IMR-90 (cell line): ENCODE data around the gene SERPINA6. TPM values are rescaled to one million over a fixed set of nuclear protein-coding genes. Genes with fewer than 3 reads are reported as not detected.

Experiments
- ATAC-seq: fragments of 200-7000 bp; cut with Tn5 transposase; 2 replicates; pipeline ENCODE4 v1.9.1; 2020; ENCODE audit warnings: low read depth, mild to moderate bottlenecking, moderate library complexity
- BruUV-seq: library from RNA; stranded (reverse); fragments of 400-500 nt; replicated peaks from 2 replicates; lab custom pipeline; 2021; lab: Mats Ljungman, UMichigan
- CTCF ChIA-PET: fragments of 300-600 bp; formaldehyde crosslinking; extraction: SDS; loops from one replicate; lab custom pipeline; 2021; ENCODE audit warnings: antibody characterized with exemption; lab: Yijun Ruan, JAX
- POLR2A ChIA-PET: fragments of 300-600 bp; sonication (Branson Sonifier 250); formaldehyde crosslinking; loops from one replicate; lab custom pipeline; 2022; ENCODE audit warnings: antibody characterized with exemption; ENCODE audit not compliant: unreplicated experiment; lab: Charles Lee
- DNase-seq: peaks from one replicate; pipeline ENCODE4 v3.0.0; 2013
- H2AFZ ChIP-seq: replicated peaks from 2 replicates; pipeline ENCODE3; 2013; ENCODE audit warnings: low read length, mild to moderate bottlenecking; ENCODE audit not compliant: poor library complexity
- H2AK5ac ChIP-seq: 2 replicates; pipeline ENCODE4 v1.6.1; 2013; ENCODE audit warnings: low read depth, low read length, inconsistent platforms
- H2AK9ac ChIP-seq: replicated peaks from 2 replicates; pipeline ENCODE3; 2013; ENCODE audit warnings: mild to moderate bottlenecking, low read depth, low read length, moderate library complexity; ENCODE audit not compliant: poor library complexity
- H2BK120ac ChIP-seq: 2 replicates; pipeline ENCODE4 v1.6.1; 2013; ENCODE audit warnings: low read depth, low read length, inconsistent platforms
- H2BK15ac ChIP-seq: 3 replicates; pipeline ENCODE4 v1.6.1; 2013; ENCODE audit warnings: low read depth, low read length, inconsistent platforms
- H2BK20ac ChIP-seq: 2 replicates; pipeline ENCODE4 v1.6.1; 2013; ENCODE audit warnings: low read depth, mild to moderate bottlenecking, inconsistent platforms, low read length, moderate library complexity
- H2BK5ac ChIP-seq: 2 replicates; pipeline ENCODE4 v1.6.1; 2013; ENCODE audit warnings: mild to moderate bottlenecking, low read depth, low read length, inconsistent platforms; ENCODE audit not compliant: poor library complexity, severe bottlenecking
- H3K14ac ChIP-seq: replicated peaks from 2 replicates; pipeline ENCODE4 v1.6.1; 2013; ENCODE audit warnings: low read depth, low read length, inconsistent platforms
- H3K18ac ChIP-seq: 2 replicates; pipeline ENCODE4 v1.6.1; 2013; ENCODE audit warnings: low read depth, low read length, control low read depth
- H3K23ac ChIP-seq: 2 replicates; pipeline ENCODE4 v1.6.1; 2013; ENCODE audit warnings: low read depth, low read length, inconsistent platforms
- H3K27ac ChIP-seq: 2 replicates; pipeline ENCODE4 v1.5.1; 2013; ENCODE audit warnings: mild to moderate bottlenecking, control low read depth, low read length; ENCODE audit not compliant: insufficient read depth
- H3K27me3 ChIP-seq: 2 replicates; pipeline ENCODE4 v1.6.1; 2013; ENCODE audit warnings: low read length; ENCODE audit not compliant: control insufficient read depth, insufficient read depth
- H3K36me3 ChIP-seq: 2 replicates; pipeline ENCODE4 v1.6.1; 2013; ENCODE audit warnings: low read length, mixed read lengths; ENCODE audit not compliant: control insufficient read depth, insufficient read depth
- H3K4ac ChIP-seq: 2 replicates; pipeline ENCODE4 v1.6.1; 2013; ENCODE audit warnings: low read depth, low read length, inconsistent platforms
- H3K4me1 ChIP-seq: 2 replicates; pipeline ENCODE4 v1.6.1; 2013; ENCODE audit warnings: low read length, mixed read lengths; ENCODE audit not compliant: control insufficient read depth, insufficient read depth
- H3K4me2 ChIP-seq: 2 replicates; pipeline ENCODE4 v1.6.1; 2013; ENCODE audit warnings: low read depth, mild to moderate bottlenecking, control low read depth, low read length, moderate library complexity
- H3K4me3 ChIP-seq: 2 replicates; pipeline ENCODE4 v1.5.1; 2013; ENCODE audit warnings: low read depth, mild to moderate bottlenecking, control low read depth, low read length, moderate library complexity; ENCODE audit not compliant: insufficient read depth
- H3K56ac ChIP-seq: 2 replicates; pipeline ENCODE4 v1.6.1; 2013; ENCODE audit warnings: low read length, inconsistent platforms; ENCODE audit not compliant: insufficient read depth; ENCODE audit errors: extremely low read depth
- H3K79me1 ChIP-seq, 2 experiments: 2 replicates each; pipeline ENCODE4 v1.6.1; 2013; ENCODE audit warnings: low read length in 2 of 2, inconsistent platforms in 1 of 2, low read depth in 1 of 2
- H3K9ac ChIP-seq: 2 replicates; pipeline ENCODE4 v1.6.1; 2013; ENCODE audit warnings: low read depth, low read length, control low read depth
- H3K9me1 ChIP-seq: 2 replicates; pipeline ENCODE4 v1.6.1; 2013; ENCODE audit warnings: low read length, inconsistent platforms; ENCODE audit not compliant: insufficient read depth
- H3K9me3 ChIP-seq: 2 replicates; pipeline ENCODE4 v1.6.1; 2013; ENCODE audit warnings: low read length; ENCODE audit not compliant: control insufficient read depth, insufficient read depth
- H4K20me1 ChIP-seq: 2 replicates; pipeline ENCODE4 v1.6.1; 2013; ENCODE audit warnings: low read length, inconsistent platforms; ENCODE audit not compliant: insufficient read depth
- H4K5ac ChIP-seq: 2 replicates; pipeline ENCODE4 v1.6.1; 2013; ENCODE audit warnings: mild to moderate bottlenecking, low read depth, low read length, control low read depth
- H4K8ac ChIP-seq, 2 experiments: 2 replicates each; pipeline ENCODE4 v1.6.1; 2013; ENCODE audit warnings: low read depth in 2 of 2, low read length in 2 of 2, control low read depth in 1 of 2, inconsistent platforms in 1 of 2
- H4K91ac ChIP-seq: 2 replicates; pipeline ENCODE4 v1.6.1; 2013; ENCODE audit warnings: low read depth, low read length, inconsistent platforms; ENCODE audit not compliant: insufficient read depth
- CHD1 ChIP-seq: IDR thresholded peaks from 2 replicates; pipeline ENCODE4 v1.6.1; 2012; ENCODE audit warnings: low read depth, low read length, improper control_type of control experiment
- CTCF ChIP-seq: conservative IDR thresholded peaks from 2 replicates; pipeline ENCODE4 v1.5.1; 2012; ENCODE audit warnings: mild to moderate bottlenecking, low read depth, low read length, improper control_type of control experiment
- MAFK ChIP-seq: IDR thresholded peaks from 2 replicates; pipeline ENCODE4 v1.6.1; 2012; ENCODE audit warnings: low read depth, low read length, improper control_type of control experiment
- MXI1 ChIP-seq: IDR thresholded peaks from 2 replicates; pipeline ENCODE4 v1.6.1; 2012; ENCODE audit warnings: low read depth, mild to moderate bottlenecking, low read length, moderate library complexity, borderline replicate concordance
- WGBS, 2 experiments: methylation state at CpG; one replicate each; pipeline versions ENCODE4 v1.1.5 to v1.1.7; 2013; ENCODE audit warnings: missing lambda C conversion rate in 2 of 2; ENCODE audit not compliant: insufficient read length in 1 of 2; ENCODE audit errors: extremely low coverage in 2 of 2; 5-methylcytosine and 5-hydroxymethylcytosine counted together
- dilution Hi-C: fragments of 300-500 bp; cut with HindIII; formaldehyde crosslinking; loops from one replicate; pipeline ENCODE4 v1.14.3; 2018; ENCODE audit warnings: low sequenced_read_pairs; ENCODE audit not compliant: unreplicated experiment
- in situ Hi-C: fragments of 300-500 bp; cut with MboI; formaldehyde crosslinking; loops from 3 replicates; pipeline ENCODE4 v1.14.3; 2019; ENCODE audit warnings: low sequenced_read_pairs, inconsistent platforms, mixed read lengths
- intact Hi-C: fragments of 100-400 bp; cut with micrococcal nuclease; formaldehyde crosslinking; loops from 2 replicates; pipeline ENCODE4 v1.10.0; 2022
- polyA plus RNA-seq, 3 experiments: library from polyadenylated mRNA; depleted of rRNA; stranded (reverse); fragments of >200 nt; gene quantifications; 2 replicates each; pipeline ENCODE4 v1.2.3, GENCODE V29; 2012; ENCODE audit warnings: low replicate concordance in 1 of 3
- total RNA-seq: library from RNA; depleted of rRNA; stranded (reverse); fragments of >200 nt; gene quantifications from 2 replicates; pipeline ENCODE4 v1.2.3, GENCODE V29; 2012

SERPINA6 gene
- total and polyA plus RNA-seq, 2 of the 4 experiments (the other 2 are of a cell fraction) = not detected

- POLR2A ChIA-PET = no interaction called here
- no peak overlapping the region for H3K14ac ChIP-seq
- CTCF ChIA-PET = interaction anchor here (0.7 kb wide), 1 partner anchor 821 kb away, joined by 3 read pairs; no protein-coding TSS in a partner anchor
Observed at GRCh38 chr14:94329857-94330256, 6.7 kb upstream of the SERPINA6 start.

More at GRCh38 chr14:94329857-94330256, 6.7 kb upstream of the SERPINA6 start:
- H3K4ac ChIP-seq = no peak overlapping the region
- no peaks in the 10 kb centered on the region for H4K20me1 ChIP-seq
- no CpG with 5 or more reads among the region's 4 CpGs for WGBS, 2 experiments
- H2AK9ac ChIP-seq = no peak overlapping the region
- no peaks in the 10 kb centered on the region for H3K4me1 ChIP-seq
- H3K9me3 ChIP-seq = no peaks in the 10 kb centered on the region
- no peak overlapping the region for H3K4me3 ChIP-seq
- no peak overlapping the region for H3K27ac ChIP-seq
- no peaks in the 10 kb centered on the region for H3K79me1 ChIP-seq
- in situ Hi-C loops (no loop called here), dilution Hi-C loops (no loop called here), intact Hi-C loops (no loop called here)
- H3K4me2 ChIP-seq = no peak overlapping the region
- no peak overlapping the region for H4K5ac ChIP-seq
- no peak overlapping the region for H2BK5ac ChIP-seq
- no TSS peak for BruUV-seq
- H3K56ac ChIP-seq = no peak overlapping the region
- TF ChIP-seq CTCF = no peak
- TF ChIP-seq MXI1 = no peak
- no peak for TF ChIP-seq MAFK
- TF ChIP-seq CHD1 = no peak
- H3K18ac ChIP-seq = no peak overlapping the region
- no peak overlapping the region for H4K91ac ChIP-seq
- no peak overlapping the region for H2BK120ac ChIP-seq
- no peaks in the 10 kb centered on the region for H3K9me1 ChIP-seq
- no peak overlapping the region for H2AFZ ChIP-seq
- no peak overlapping the region for H4K8ac ChIP-seq
- no peak for DNase-seq
- no peak overlapping the region for H2BK15ac ChIP-seq
- no peaks in the 10 kb centered on the region for H3K36me3 ChIP-seq
- H3K23ac ChIP-seq = no peak overlapping the region
- H2AK5ac ChIP-seq = no peak overlapping the region
- H3K27me3 ChIP-seq = no peaks in the 10 kb centered on the region; the same call in 1 of the 2 replicates
- no peak overlapping the region for H3K9ac ChIP-seq
- ATAC-seq = no peak
- H2BK20ac ChIP-seq = no peak overlapping the region
